AG04449 (cell line): Measurements from ENCODE around the gene KAZN.

Experiments
- CTCF ChIA-PET: fragments of 350-600 bp; formaldehyde crosslinking; extraction: SDS; loops from one replicate; lab custom pipeline; 2021; ENCODE audit warnings: antibody characterized with exemption; lab: Yijun Ruan, JAX
- POLR2A ChIA-PET: fragments of 400-600, 350-600 bp; formaldehyde crosslinking; extraction: SDS; loops from one replicate; lab custom pipeline; 2020; ENCODE audit warnings: antibody characterized with exemption, inconsistent platforms; lab: Yijun Ruan, JAX
- DNase-seq: peaks from one replicate; pipeline ENCODE4 v3.0.0-alpha.2; 2010; ENCODE audit warnings: low read depth, low spot score
- H3K4me3 ChIP-seq: 2 replicates; pipeline ENCODE4 v1.5.1; 2011; ENCODE audit warnings: low read depth, mild to moderate bottlenecking, control low read depth, low read length
- CTCF ChIP-seq: IDR thresholded peaks from one replicate; pipeline ENCODE4 v1.5.1; 2011; ENCODE audit warnings: mild to moderate bottlenecking, moderate library complexity, low read length, control low read depth, inconsistent platforms; ENCODE audit not compliant: insufficient read depth; ENCODE audit errors: missing control alignments

KAZN gene

GRCh38 chr1:15063346-15063745, 464.9 kb downstream of the KAZN start:
- TF ChIP-seq CTCF, result no peak
- no peak for DNase-seq
- ChIA-PET CTCF (no interaction called here), POLR2A (no interaction called here)
- H3K4me3 ChIP-seq, result no peak overlapping the region

- DNase-seq, result no peak
- TF ChIP-seq CTCF, result no peak
- POLR2A ChIA-PET, result no interaction called here
- H3K4me3 ChIP-seq, result no peak overlapping the region
- CTCF ChIA-PET, result interaction anchor here (0.8 kb wide), 1 partner anchor 24 kb away, joined by 4 read pairs; no protein-coding TSS in a partner anchor
Observed at GRCh38 chr1:15063783-15064182, 465.3 kb downstream of the KAZN start.

GRCh38 chr1:15064217-15064929, 465.9 kb downstream of the KAZN start:
- H3K4me3 ChIP-seq, result no peak overlapping the region
- ChIA-PET CTCF (interaction anchor here (0.8 kb wide), 1 partner anchor 25 kb away, joined by 4 read pairs; no protein-coding TSS in a partner anchor), POLR2A (no interaction called here)
- no peak for TF ChIP-seq CTCF
- no peak for DNase-seq

GRCh38 chr1:15065291-15065690, 466.8 kb downstream of the KAZN start:
- ChIA-PET CTCF (no interaction called here), POLR2A (no interaction called here)
- no peak for TF ChIP-seq CTCF
- H3K4me3 ChIP-seq, result no peak overlapping the region
- no peak for DNase-seq

GRCh38 chr1:15065736-15066135, 467.3 kb downstream of the KAZN start:
- no peak for DNase-seq
- ChIA-PET CTCF (no interaction called here), POLR2A (no interaction called here)
- no peak overlapping the region for H3K4me3 ChIP-seq
- no peak for TF ChIP-seq CTCF

- H3K4me3 ChIP-seq, result no peak overlapping the region
- DNase-seq, result no peak
- ChIA-PET POLR2A (no interaction called here), CTCF (no interaction called here)
- no peak for TF ChIP-seq CTCF
Observed at GRCh38 chr1:15066191-15066590, 467.7 kb downstream of the KAZN start.
